HL-60/S4 (cell line): Measurements from ENCODE around the gene MAP2K7.

Source experiments
- in situ Hi-C: fragments of 300-500 bp; cut with MboI; formaldehyde crosslinking; loops from 2 replicates; pipeline ENCODE4 v1.14.3; 2022; ENCODE audit warnings: low sequenced_read_pairs

The MAP2K7 gene

DNA sequence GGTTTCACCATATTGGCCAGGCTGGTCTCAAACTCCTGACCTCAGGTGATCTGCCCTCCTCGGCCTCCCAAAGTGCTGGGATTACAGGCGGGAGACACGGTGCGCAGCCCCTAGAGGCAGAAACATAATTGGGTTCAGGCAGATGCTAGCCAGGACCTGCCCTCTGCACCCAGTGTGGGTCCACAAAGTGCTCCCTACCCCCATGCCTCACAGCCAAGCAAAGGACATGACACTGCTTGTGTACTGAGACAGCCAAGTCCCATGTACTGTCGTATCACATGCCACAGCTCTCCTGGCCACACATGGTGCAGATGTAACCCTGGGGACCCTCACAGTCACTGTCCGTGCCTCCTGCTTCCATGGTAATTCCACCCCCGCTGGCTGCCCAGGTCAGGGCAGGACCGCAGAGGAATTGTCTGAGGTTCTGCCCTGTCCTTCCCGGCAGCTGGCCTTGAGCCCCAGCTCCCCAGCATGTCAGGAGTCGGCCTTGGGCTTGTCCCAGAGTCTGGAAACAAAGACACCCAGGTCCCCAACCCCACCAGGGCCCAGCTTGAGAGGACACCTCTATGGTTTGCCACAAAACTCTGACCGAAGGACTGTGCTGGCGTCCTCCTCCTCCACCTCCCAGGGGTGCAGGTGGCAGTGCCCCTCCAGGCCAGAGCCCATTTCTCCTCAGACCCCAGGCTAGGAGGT is 37.1 kb upstream of the MAP2K7 start:
- in situ Hi-C loops, result no loop called here

DNA sequence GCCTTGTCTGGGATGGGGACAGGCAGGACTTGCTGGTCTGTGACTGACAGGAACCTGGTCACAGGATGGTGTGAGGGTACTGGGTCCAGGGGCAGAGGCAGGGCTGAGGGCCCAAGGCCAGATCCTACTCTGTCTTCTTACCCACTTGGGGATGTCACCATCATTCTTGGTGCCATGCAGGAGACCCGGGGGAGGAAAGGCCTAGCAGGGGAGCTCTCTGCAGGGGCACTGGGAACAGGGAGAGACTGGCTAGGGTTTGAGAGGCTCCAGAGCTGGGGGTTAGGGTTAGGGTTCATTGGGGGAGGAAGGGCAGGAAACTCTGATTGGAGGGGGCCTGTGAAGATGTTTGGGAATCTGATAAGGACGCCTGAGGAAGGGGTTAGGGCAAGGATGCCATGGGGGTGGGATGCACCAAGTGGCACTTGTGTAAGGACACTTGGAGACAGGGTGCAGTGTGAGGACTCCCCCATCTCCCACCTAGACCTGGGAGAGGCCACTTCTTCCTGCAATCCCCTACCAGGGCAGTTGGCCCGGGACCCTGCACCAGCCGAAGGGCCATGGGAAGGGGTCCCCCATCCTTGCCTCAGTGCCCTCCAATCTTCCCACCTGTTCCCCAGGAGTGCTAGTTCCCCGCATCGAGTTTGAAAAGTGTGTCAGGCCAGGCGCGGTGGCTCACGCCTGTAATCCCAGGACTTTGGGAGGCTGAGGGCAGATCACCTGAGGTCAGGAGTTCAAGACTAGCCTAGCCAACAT is 36.4 kb upstream of the MAP2K7 start:
- in situ Hi-C loops, result no loop called here

DNA sequence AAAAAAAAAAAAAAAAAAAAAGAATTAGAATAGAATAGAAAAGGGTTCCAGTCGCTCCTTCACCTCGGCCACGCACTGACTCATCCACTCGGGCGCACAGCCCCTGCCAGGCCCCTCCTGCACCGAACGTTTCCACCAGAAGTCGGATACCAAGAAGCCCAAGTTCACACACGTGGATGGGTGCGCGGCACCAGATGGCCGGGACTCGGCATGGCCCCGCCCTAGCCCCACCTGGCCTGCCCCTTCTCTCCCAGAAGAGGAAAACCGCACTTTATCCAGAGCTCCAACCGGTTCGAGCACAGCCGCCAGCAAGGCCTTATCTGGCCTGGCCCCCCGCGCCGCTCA is 35.4 kb upstream of the MAP2K7 start:
- in situ Hi-C loops, result no loop called here

DNA sequence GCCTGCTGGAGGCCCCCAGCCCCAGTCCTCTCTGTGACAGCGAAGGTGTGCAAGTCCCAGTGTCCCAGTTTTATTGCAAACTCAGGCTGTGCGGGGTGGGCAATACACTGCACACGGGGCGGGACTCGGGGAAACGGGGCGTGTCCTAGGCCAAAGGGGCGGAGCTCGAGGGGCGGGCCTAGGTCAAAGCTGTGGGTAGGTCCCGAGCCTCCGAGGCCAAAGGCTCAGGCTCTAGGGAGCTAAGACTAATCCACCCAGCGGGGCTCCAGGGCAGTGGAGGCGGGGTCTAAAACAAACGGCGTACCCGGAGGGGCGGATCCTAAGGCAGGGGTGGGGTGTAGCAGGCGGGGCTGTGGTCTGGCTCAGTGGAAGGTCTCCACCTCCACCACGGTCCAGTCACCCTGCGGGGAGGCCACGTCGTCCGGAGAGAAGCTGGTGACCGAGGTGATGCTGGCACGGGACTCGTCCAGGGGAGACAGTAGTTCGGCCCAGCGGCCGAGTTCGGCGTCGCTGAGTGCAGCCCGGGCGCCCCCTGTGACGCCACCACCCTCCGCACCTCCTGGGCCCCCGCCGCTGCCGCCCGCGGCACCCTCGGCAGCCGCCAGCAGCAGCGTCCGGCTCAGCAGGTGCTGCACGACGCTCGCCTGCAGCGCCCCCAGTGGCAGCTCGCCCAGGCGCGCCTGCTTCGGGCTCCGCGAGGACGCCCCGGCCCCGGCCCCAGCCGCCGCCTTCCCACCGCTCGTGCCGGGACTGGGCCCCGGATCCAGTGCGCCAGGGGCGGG is 34.8 kb upstream of the MAP2K7 start:
- in situ Hi-C loops, result no loop called here

DNA sequence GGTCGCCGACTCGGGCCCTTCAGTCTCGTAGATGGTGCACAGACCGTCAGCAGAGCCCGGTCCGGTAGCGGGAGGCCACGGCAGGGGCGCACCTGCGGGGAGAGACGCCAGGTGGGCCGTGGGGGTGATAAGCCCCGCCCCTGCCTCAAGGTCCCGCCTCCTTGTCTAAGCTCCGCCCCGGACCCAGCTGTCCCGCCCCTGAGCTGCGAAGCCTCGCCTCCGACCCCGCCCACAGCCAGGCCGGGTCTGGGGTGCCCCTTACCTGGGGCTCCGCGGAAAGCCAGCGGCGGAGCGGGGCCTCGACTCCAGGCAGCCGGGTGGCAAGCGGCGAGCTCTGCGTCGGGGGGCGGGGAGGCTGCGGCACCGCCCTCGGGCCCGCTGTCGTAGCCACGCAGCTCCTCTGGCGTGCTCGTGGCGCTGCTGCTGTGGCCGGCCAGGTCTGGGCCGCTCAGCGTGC is 34.2 kb upstream of the MAP2K7 start:
- in situ Hi-C loops, result no loop called here

DNA sequence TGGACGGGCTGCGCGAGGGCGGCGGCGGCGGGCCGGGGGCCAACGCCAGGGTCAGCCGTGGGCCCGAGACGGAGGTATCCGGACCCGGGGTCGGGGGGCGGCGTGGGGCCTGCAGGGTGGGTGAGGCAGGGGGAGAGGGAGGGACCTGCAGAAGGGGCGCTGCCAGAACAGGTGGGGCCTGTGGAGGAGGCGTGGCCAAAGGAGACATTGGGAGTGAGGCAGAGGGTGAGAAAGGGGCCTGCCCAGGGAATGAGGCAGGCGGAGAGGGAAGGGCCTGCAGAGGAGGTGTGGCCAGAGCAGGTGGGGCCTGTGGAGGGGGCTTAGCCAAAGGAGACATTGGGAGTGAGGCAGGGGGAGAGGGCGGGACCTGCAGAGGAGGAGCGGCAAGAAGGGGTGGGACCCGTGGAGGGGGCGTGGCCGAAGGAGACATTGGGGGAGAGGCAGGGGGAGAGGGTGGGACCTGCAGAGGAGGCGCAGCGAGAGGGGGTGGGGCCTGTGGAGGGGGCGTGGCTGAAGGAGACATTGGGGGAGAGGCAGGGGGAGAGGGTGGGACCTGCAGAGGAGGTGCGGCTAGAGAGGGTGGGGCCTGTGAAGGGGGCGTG is 33.7 kb upstream of the MAP2K7 start:
- in situ Hi-C loops, result no loop called here

DNA sequence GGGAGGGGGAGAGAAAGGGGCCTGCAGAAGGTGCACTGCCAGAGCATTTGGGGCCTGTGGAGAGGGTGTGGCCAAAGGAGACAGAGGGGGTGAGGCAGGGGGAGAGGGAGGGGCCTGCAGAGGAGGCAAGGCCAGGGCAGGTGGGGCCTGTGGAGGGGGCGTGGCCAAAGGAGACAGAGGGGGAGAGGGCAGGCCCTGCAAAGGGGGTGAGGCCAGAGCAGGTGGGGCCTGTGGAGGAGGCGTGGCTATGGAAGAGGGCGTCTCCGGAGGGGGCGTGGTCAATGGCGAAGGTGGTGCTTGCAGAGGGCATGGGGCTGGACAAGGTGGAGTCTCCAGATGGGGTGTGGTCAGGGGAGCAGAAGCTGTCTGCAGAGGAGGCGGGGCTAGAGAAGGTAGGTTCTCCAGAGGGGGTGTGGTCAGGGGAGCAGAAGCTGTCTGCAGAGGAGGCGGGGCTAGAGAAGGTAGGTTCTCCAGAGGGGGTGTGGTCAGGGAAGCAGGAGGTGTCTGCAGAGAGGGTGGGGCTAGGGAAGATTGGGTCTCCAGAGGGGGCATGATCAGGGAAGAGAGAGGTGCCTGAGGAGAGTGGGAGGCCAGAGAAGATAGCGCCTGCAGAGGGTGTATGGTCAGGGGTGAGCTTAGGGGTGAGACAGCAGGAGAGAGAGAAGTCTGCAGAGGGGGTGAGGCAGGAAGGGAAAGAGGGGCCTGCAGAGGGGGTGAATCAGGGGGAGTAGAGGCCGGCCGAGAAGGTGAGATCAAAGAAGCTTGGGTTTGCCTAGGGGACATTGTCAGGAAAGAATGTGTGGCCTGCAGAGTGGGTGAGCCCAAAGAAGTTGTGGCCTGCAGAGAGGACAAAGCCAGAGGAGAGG is 32.9 kb upstream of the MAP2K7 start:
- in situ Hi-C loops, result no loop called here

DNA sequence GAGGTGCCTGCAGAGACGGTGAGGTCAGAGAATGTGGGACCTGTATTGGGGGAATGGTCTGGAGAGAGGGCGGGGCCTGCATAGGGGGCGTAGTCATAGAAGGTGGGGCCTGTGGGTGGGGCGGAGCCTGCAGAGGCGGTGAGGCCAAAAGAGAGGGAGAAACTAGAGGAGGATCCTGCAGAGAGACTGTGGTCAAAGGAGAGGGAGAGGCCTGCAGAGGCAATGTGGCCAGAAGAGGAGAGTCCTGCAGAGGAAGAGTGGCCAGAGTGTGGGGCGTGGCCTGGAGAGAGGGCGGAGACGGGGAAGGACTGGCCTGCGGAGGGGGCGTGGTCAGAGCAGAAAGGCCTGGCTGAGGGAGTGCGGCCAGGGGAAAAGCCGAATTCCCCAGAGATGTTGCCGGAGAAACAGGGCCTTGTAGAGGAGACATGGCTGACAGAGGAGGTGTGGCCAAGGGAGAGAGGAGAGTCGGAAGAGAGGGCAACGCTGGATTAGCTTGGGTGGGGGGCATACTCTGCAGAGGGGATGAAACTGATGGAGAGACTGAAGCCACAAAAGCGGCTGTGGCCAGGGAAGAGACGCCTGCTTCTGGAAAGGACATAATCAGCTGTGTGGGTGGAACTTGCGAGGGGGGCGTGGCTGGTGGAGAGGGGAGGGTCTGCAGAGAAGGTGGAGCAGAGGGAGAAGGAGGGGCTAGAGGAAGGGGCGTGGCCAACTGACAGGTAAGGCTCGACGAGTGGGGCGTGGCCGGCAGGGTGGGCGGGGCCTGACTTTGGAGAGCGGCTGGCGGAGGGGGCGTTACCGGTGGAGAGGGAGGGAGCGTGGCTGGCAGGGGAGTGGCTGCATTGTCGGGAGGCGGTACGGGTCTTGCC is 32.0 kb upstream of the MAP2K7 start:
- in situ Hi-C loops, result no loop called here

DNA sequence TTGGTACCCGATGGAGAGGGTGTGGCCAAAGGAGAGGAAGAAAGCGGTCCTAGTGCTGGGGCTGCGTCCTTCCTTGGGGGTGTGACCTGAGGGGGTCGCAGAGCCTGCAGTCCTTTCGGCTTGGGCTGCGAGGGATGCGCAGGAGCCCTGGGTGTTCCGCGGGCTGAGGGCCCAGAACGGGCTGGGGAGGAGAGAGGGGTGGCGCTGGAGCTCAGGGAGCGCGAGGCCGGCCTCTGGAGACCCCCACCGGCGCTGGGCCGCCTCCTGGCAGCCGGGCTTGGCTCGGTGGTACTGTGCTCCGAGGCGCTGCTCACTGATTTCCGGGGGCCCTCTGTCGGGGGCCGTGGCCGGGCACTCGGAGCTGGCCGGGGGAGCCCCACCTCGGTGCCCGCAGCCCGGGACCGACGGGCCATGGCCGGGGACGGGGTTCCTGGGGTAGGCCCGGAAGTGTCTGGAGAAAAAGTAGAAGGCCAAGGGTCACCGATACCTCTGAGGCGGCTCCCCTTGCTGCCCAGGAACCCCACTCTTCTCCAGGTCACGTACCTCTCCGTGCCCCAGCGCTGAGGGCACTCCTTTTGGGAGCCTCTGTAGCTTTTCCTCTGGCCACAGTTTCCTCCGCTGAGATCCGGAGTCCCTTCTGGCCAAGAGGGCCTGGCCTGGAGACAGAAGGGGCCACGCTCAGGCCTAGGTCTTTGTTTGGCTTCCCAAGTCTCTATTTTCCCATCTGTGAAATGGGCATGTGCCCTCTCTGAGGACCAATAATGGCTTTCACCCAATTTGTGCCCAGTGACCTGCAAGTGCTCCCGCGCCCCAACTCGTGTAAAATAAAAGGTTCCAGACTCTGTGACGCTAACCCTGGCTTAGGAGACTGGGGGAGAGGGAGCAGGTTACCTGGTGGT is 31.1 kb upstream of the MAP2K7 start:
- in situ Hi-C loops, result no loop called here

DNA sequence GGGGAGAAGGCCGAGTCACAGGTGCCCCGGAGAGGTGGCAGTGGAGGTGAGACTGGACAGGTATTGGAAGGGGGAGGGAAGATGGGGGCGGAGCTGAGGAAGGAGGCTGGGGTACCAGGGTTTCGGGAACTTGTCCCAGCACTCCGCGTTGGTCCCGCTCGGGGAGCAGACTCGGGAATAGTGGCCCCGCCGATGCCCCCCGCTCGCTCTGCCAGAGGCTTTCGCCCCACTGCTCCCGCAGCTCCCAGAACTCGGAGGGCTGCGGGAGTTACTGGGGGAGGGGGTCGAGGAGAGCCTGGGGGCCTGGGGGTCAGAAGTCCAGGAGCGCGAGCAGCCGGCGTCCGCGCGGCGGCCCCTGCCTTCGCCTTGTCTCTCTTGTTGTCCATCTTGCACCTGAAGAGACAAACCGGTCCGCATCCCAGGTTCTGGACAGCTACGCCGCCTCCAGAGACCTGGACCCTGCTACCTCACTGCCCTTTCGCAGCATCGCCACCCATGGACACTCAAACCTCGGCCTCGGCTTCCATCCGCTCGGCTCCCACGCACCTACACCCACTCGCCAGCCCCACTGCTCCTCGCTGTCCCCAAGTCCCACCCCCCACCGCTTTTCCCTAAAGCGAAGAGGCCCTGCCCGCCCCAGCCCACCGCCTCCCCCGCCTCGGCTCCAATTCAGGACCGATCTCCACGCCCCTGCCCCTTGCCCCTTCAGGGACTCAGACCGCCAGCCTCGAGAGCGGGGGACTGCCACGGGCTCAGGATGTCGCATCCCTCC is 30.2 kb upstream of the MAP2K7 start:
- in situ Hi-C loops, result no loop called here

DNA sequence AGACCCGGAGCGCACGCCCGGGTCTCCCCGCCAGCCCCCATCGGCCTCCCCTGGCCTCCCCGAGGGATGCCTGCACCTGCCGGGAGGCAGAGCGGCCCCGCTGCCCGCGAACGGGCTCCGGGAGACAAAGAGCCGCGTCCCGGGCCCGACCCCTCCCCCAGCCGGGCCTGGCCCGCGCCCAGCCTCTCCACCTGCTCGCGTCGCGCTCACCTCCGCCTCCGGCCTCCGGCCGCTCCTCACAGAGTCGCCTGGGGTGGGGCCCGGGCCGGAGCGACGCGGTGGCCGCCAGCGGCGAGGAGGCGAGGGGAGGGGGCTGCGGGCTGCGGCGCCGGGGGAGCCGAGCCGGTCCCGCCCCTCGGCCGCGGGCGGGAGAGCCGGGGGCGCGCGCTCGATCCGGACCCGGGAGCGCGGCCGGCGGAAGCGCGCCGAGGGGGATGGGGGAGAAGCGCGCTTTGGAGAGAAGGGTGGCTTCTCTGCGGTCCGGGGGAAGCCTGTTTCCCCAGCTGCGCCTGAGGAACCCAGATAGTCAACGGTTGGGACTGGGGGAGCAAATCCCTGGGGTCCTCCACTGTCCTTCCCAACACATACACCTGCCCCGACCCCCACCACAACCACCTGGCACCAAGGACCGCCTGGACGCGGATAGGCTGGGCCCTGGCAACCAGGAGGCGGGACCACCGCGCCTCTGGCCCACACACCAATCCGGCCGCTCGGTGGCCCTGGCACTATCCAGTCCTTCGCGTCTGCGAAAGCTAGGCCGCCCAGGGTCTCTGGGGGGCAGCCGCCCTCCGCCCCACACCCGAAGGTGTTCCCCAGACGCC is 29.4 kb upstream of the MAP2K7 start, which contains the start of gene PRR36:
Gene PRR36 (minus strand): TSS at position 315 of the 821 bp plus-strand sequence. CDS start 701 bp downstream, outside the sequence.
- in situ Hi-C loops, result no loop called here

DNA sequence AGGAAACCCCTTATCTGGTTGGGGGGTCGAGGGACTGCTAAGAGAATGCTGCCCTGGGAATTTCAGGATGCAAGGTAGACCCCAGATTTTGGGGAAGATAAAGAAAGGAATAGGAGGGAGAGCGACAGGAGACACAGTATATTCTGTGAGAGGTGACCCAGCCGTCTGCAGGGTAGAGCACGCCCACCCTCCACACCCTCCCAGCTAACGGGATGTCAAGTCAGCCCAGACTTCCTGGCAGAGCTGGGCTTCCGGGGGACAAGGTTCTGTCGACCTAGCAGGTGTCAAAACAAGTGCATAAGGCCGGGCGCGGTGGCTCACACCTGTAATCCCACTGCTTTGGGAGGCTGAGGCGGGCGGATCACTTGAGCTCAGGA is 28.8 kb upstream of the MAP2K7 start:
- in situ Hi-C loops, result no loop called here

DNA sequence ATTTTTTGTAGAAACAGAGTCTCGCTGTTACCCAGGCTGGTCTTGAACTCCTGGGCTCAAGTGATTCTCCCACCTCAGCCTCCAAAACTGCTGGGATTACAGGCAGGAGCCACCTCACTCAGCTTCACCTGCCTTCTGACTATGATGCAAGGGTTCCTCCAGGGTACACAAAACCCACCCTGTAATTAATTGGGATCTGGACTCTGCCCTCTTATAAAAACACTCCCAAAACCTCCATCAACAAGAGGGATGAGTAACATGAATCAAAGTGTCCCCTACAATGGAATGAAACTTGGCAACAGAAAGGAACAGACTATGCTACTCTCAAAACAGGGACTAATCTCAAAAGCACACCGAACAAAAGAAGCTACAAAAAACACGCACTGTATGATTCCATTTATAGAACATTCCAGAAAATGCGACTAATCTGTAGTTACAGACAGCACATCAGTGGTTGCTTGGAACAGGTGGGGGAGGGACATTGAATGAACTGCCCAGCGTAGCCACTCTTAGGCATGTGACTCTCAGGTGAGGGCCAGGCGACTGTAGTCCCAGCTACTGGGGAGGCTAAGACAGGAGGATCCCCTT is 26.3 kb upstream of the MAP2K7 start:
- in situ Hi-C loops, result no loop called here

DNA sequence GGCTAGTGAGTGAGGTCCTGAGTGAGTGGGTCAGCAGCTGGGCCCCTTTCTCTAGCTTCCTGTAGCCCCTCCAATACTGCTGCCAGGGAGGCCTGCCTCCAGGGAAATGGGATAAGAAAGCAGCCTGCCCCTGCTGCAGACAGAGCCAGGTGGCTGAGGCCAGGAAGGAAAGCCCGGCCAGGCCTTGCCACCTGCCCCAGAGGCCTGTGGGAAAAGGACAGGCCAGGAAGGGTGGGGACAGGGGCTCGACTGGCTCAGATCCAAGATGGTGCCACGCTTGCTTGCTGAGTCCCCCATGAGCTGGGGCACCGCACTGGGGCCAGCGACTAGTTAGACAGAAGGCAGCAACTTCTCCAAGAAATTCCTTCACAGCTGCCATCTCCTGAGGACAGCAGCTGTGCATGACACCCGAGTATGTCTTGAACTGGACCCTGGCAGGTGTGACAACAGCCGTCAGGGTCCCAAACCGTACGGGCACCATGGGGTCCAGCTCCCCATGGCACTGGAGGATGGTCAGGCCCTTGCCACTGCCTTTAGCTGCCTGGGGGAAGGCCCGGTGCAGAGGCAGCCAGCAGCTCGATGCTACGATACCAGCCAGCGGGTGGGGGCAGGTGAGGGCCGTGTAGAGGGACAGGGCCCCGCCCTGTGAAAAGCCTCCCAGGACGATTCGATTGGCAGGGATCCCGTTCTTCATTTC is 24.4 kb upstream of the MAP2K7 start:
- in situ Hi-C loops, result no loop called here

DNA sequence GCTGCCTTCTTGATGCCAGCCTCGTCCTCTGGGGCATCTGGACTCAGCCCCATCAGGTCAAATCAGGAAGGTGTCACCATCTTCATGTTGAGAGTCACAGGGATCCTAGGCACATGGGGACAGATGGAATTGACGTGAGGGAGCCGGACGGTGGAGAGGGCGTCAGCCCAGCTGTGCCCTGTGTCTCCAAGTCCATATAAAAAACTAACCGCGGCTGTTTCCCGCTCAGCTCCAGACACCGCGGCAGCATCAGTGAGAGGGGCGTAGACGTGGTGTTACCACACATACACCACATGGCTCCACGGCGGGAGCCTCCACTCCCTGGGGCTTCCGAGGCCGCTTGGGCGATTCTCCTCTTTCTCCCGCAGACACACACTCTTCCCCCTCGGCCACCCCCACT is 23.8 kb upstream of the MAP2K7 start:
- in situ Hi-C loops, result no loop called here

DNA sequence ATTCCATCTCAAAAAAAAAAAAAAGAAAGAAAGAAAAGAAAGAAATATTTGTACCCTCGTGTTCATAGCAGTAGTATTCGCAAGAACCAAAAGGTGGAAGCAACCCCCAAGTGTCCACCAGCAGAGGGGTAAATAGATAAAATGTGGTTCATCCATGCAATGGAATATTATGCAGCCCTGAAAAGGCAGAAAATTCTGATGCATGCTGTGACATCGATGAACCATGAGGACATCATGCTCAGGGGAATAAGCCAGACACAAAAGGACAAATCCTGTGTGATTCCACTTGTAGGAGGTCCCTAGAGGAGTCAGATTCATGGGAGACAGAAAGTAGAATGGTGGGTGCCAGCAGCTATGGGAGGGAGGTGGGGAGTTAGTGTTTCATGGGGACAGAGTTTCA is 21.8 kb upstream of the MAP2K7 start:
- in situ Hi-C loops, result no loop called here
